Measurements from ENCODE around the gene LYZL2.
"Not testable (repeated sequence)": the region's sequence is repeated elsewhere in the genome, so short reads cannot be mapped to it uniquely, and the experiment has no call there.

- not testable (repeated sequence) for TF ChIP-seq CTCF, POLR2A, POLR2AphosphoS5 (IDR thresholded peaks at IDR 0.05)
Observed at GRCh38 chr10:30642856-30643255, 13.3 kb upstream of the LYZL2 start.

All from prostate gland (tissue), 2 donors.